GM23248 (cell line): ENCODE measurements around the gene PKD2L1. TPM values are rescaled to one million over a fixed set of nuclear protein-coding genes. Genes with fewer than 3 reads are reported as not detected.

Experiments used
- DNase-seq: peaks from one replicate; pipeline ENCODE4 v3.0.0-alpha.2; 2015
- H2AFZ ChIP-seq: fragments of 200-600 bp; sonication (generic); 2 replicates; pipeline ENCODE4 v1.6.1; 2016; ENCODE audit warnings: antibody characterized with exemption
- H3F3A ChIP-seq: fragments of 200-600 bp; sonication (generic); 2 replicates; pipeline ENCODE4 v1.6.1; 2016; ENCODE audit warnings: mild to moderate bottlenecking, antibody characterized with exemption, mixed run types; ENCODE audit not compliant: insufficient read depth
- H3K27ac ChIP-seq: fragments of 200-600 bp; sonication (generic); 2 replicates; pipeline ENCODE4 v1.5.1; 2016; ENCODE audit warnings: mild to moderate bottlenecking
- H3K27me3 ChIP-seq: fragments of 200-600 bp; sonication (generic); replicated peaks from 2 replicates; pipeline ENCODE4 v1.6.1; 2016; ENCODE audit warnings: mild to moderate bottlenecking; ENCODE audit not compliant: insufficient read depth
- H3K36me3 ChIP-seq: fragments of 200-600 bp; sonication (generic); 2 replicates; pipeline ENCODE4 v1.6.1; 2016; ENCODE audit warnings: low read depth, mild to moderate bottlenecking
- H3K4me1 ChIP-seq: fragments of 200-600 bp; sonication (generic); 2 replicates; pipeline ENCODE4 v1.6.1; 2016; ENCODE audit warnings: mild to moderate bottlenecking; ENCODE audit not compliant: insufficient read depth
- H3K4me2 ChIP-seq: fragments of 200-600 bp; sonication (generic); one replicate; pipeline ENCODE4 v1.6.1; 2016; ENCODE audit warnings: mild to moderate bottlenecking; ENCODE audit not compliant: unreplicated experiment
- H3K4me3 ChIP-seq: fragments of 200-600 bp; sonication (generic); 2 replicates; pipeline ENCODE4 v1.5.1; 2016; ENCODE audit warnings: mild to moderate bottlenecking
- H3K79me2 ChIP-seq: fragments of 200-600 bp; sonication (generic); 2 replicates; pipeline ENCODE4 v1.6.1; 2016; ENCODE audit warnings: mild to moderate bottlenecking; ENCODE audit not compliant: insufficient read depth
- H3K9ac ChIP-seq: fragments of 200-600 bp; sonication (generic); 2 replicates; pipeline ENCODE4 v1.6.1; 2016; ENCODE audit warnings: mild to moderate bottlenecking
- H3K9me2 ChIP-seq: fragments of 200-600 bp; sonication (generic); 2 replicates; pipeline ENCODE4 v1.6.1; 2016; ENCODE audit warnings: mixed run types, mild to moderate bottlenecking, moderate library complexity; ENCODE audit not compliant: insufficient read depth
- H3K9me3 ChIP-seq: fragments of 200-600 bp; sonication (generic); one replicate; pipeline ENCODE4 v1.6.1; 2017; ENCODE audit warnings: low read depth
- H4K20me1 ChIP-seq: fragments of 200-600 bp; sonication (generic); 2 replicates; pipeline ENCODE4 v1.6.0; 2016; ENCODE audit not compliant: insufficient read depth
- EZH2 ChIP-seq: fragments of 200-600 bp; sonication (generic); IDR thresholded peaks from 2 replicates; pipeline ENCODE4 v1.6.1; 2018; ENCODE audit warnings: antibody characterized with exemption, mild to moderate bottlenecking; ENCODE audit not compliant: insufficient read depth, poor library complexity, severe bottlenecking
- EZH2phosphoT487 ChIP-seq: fragments of 200-600 bp; sonication (generic); IDR thresholded peaks from 2 replicates; pipeline ENCODE4 v1.6.1; 2018; ENCODE audit warnings: antibody characterized with exemption, moderate library complexity, mild to moderate bottlenecking, low read depth; ENCODE audit not compliant: insufficient read depth
- WGBS, 2 experiments: methylation state at CpG; one replicate each; pipeline ENCODE4 v1.1.6; 2015 to 2017; ENCODE audit warnings: low lambda C conversion rate in 2 of 2, low coverage in 1 of 2; ENCODE audit errors: missing lambda C conversion rate in 2 of 2; 5-methylcytosine and 5-hydroxymethylcytosine counted together
- in situ Hi-C: fragments of 300-500 bp; cut with MboI; formaldehyde crosslinking; loops from 2 replicates; pipeline ENCODE4 v1.15.0; 2020
- polyA plus RNA-seq: library from polyadenylated mRNA; unstranded; fragments of >200 nt; fragmentation: Nextera tagmentation; extraction: Ambion mirVana; gene quantifications from 2 replicates; pipeline ENCODE4 v1.2.1, GENCODE V29; 2016
- total RNA-seq: library from RNA; depleted of rRNA; stranded (reverse); fragments of >200 nt; shearing (Covaris generic); gene quantifications from 2 replicates; pipeline ENCODE4 v1.2.3, GENCODE V29; 2014

The PKD2L1 gene
- total and polyA plus RNA-seq, 2 experiments from 2014 or later = not detected

- H3K27me3 ChIP-seq = no peaks in the 10 kb centered on the region
- H3K27ac ChIP-seq = peak overlapping the region; percentile 100
- peak overlapping the region; percentile 83 for H3K4me2 ChIP-seq
- H3K4me1 ChIP-seq = peaks cover 41% of the 10 kb centered on the region
- H3F3A ChIP-seq = peaks cover 47% of the 10 kb centered on the region
- peak overlapping the region; percentile 72 for H3K9ac ChIP-seq
- WGBS, 2 experiments = 3 to 5% methylated on average over 11 to 12 of the region's 12 CpGs
- no peaks in the 10 kb centered on the region for H4K20me1 ChIP-seq
- H3K4me3 ChIP-seq = peak overlapping the region; percentile 46
- no peaks in the 10 kb centered on the region for H3K9me2 ChIP-seq
- TF ChIP-seq EZH2phosphoT487 = no peak
- no peak for TF ChIP-seq EZH2
- in situ Hi-C loops = no loop called here
- H3K36me3 ChIP-seq = no peaks in the 10 kb centered on the region
- H2AFZ ChIP-seq = peak overlapping the region; percentile 73
- H3K9me3 ChIP-seq = no peaks in the 10 kb centered on the region
- 0 out of 2 replicates have a peak, but pooled peaks cover 4% of the 10 kb centered on the region for H3K79me2 ChIP-seq
- peak; percentile 93 for DNase-seq
These were observed 40.9 kb upstream of the PKD2L1 start for GRCh38 chr10:100370714-100371481.

GRCh38 chr10:100368721-100369120 lies 38.7 kb upstream of the PKD2L1 start:
- Histone ChIP-seq H3K9ac (no peak overlapping the region), H3K4me3 (no peak overlapping the region), H3K9me2 (no peaks in the 10 kb centered on the region), H3K4me1 (peaks cover 43% of the 10 kb centered on the region), H3K4me2 (no peak overlapping the region), H3K9me3 (no peaks in the 10 kb centered on the region), H3K79me2 (no peaks in the 10 kb centered on the region), H4K20me1 (no peaks in the 10 kb centered on the region), H3K27ac (no peak overlapping the region), H3K36me3 (no peaks in the 10 kb centered on the region), H3F3A (peaks cover 36% of the 10 kb centered on the region), H3K27me3 (no peaks in the 10 kb centered on the region), H2AFZ (no peak overlapping the region)
- TF ChIP-seq EZH2 = no peak
- TF ChIP-seq EZH2phosphoT487 = no peak
- in situ Hi-C loops = no loop called here
- no peak for DNase-seq

- H3K4me2 ChIP-seq = peak overlapping the region; percentile 33
- no peaks in the 10 kb centered on the region for H3K79me2 ChIP-seq
- no peaks in the 10 kb centered on the region for H3K36me3 ChIP-seq
- H3K4me1 ChIP-seq = peaks cover 11% of the 10 kb centered on the region
- no peak overlapping the region for H2AFZ ChIP-seq
- 51 to 53% methylated on average over 7 of the region's 7 CpGs for WGBS, 2 experiments
- no peak overlapping the region for H3K4me3 ChIP-seq
- peak; percentile 43 for DNase-seq
- H3K9ac ChIP-seq = no peak overlapping the region
- TF ChIP-seq EZH2phosphoT487 (no peak), EZH2 (no peak)
- peaks cover under 1% of the 10 kb centered on the region; the same call in 1 of the 2 replicates for H3F3A ChIP-seq
- no peaks in the 10 kb centered on the region for H3K9me3 ChIP-seq
- no peak overlapping the region for H3K27ac ChIP-seq
- H4K20me1 ChIP-seq = no peaks in the 10 kb centered on the region
- in situ Hi-C loops = no loop called here
- H3K27me3 ChIP-seq = no peaks in the 10 kb centered on the region
- H3K9me2 ChIP-seq = no peaks in the 10 kb centered on the region
These were observed 34.8 kb upstream of the PKD2L1 start for GRCh38 chr10:100364735-100365391.

- TF ChIP-seq EZH2 (no peak), EZH2phosphoT487 (no peak)
- in situ Hi-C loops = no loop called here
- Histone ChIP-seq H3K9me2 (no peaks in the 10 kb centered on the region), H3K9me3 (no peaks in the 10 kb centered on the region), H3K4me3 (no peak overlapping the region), H3K79me2 (no peaks in the 10 kb centered on the region), H3K27me3 (no peaks in the 10 kb centered on the region), H4K20me1 (no peaks in the 10 kb centered on the region), H3F3A (no peaks in the 10 kb centered on the region), H3K27ac (no peak overlapping the region), H2AFZ (no peak overlapping the region), H3K4me1 (peaks cover 11% of the 10 kb centered on the region), H3K4me2 (no peak overlapping the region), H3K36me3 (no peaks in the 10 kb centered on the region), H3K9ac (no peak overlapping the region)
- no peak for DNase-seq
- WGBS, 2 experiments = 98 to 99% methylated on average over 3 of the region's 3 CpGs
These were observed 34.1 kb upstream of the PKD2L1 start for GRCh38 chr10:100364175-100364574.
